ENCODE data around the gene PRRC2C.

DNA sequence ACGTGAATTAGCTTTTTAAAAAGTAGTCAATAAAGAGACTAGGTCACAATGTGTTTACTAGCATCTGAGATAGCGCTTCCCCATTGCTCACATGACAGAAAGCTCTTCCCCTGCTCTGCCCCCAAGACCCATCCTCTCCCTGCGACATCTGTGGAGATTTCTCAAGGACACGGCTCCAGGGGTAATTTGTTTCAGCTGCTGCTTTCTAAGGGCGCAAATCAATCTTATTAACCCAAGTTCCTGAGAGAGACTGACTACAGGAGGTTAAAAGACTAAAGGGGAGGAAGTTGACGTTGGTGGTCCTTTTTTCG is 136.8 kb downstream of the PRRC2C start, which contains the start of gene MYOCOS:
- no peak for TF ChIP-seq CTCF (IDR thresholded peaks at IDR 0.05)
- no peak for TF ChIP-seq POLR2A (IDR thresholded peaks at IDR 0.05)
